SU-DHL-6 (cell line): ENCODE data around the gene PRSS35.

ENCODE experiments used
- EZH2phosphoT487 ChIP-seq: fragments of 200-600 bp; sonication (generic), shearing (Covaris generic); conservative IDR thresholded peaks from 2 replicates; pipeline ENCODE4 v1.6.1; 2018; ENCODE audit warnings: mild to moderate bottlenecking, antibody characterized with exemption, low read length, moderate library complexity, mixed read lengths
- TF ChIP-seq, protein P1 (sequence below): fragments of 200-600 bp; sonication (generic); IDR thresholded peaks from one replicate; pipeline ENCODE4 v1.5.1; 2017; ENCODE audit warnings: antibody characterized with exemption, mild to moderate bottlenecking, low read length, moderate library complexity; ENCODE audit not compliant: insufficient read depth, poor library complexity, severe bottlenecking

DNA sequence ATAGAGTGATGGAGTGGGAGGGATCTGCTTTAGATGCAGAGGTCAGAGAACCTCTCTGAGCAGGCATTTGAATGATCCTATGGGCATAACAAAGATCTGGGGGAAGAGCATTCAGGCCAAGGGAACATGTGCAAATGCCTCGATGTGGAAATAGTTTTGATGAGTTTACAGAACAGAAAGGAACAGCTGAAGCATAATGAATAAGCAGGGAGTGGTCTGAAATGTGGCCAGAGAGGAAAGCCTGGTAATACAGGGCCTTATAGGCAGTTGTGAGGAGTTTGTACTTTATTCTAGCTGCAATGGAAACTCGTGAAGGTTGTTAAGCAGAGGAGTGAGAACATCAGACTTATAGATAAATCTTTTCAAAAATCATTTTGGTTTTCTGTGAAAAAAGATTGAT, 48.4 kb upstream of the PRSS35 start:
- TF ChIP-seq, protein P1, sequence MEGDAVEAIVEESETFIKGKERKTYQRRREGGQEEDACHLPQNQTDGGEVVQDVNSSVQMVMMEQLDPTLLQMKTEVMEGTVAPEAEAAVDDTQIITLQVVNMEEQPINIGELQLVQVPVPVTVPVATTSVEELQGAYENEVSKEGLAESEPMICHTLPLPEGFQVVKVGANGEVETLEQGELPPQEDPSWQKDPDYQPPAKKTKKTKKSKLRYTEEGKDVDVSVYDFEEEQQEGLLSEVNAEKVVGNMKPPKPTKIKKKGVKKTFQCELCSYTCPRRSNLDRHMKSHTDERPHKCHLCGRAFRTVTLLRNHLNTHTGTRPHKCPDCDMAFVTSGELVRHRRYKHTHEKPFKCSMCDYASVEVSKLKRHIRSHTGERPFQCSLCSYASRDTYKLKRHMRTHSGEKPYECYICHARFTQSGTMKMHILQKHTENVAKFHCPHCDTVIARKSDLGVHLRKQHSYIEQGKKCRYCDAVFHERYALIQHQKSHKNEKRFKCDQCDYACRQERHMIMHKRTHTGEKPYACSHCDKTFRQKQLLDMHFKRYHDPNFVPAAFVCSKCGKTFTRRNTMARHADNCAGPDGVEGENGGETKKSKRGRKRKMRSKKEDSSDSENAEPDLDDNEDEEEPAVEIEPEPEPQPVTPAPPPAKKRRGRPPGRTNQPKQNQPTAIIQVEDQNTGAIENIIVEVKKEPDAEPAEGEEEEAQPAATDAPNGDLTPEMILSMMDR = no peak
- TF ChIP-seq EZH2phosphoT487 = no peak
